Suppressor macrophage treated with lipopolysaccharide for 1 hour (primary cell): ENCODE results near the gene SERPINB10.

Source experiments
- DNase-seq, 3 donors: peaks; one replicate each; pipeline ENCODE4 v3.0.0-alpha.2; 2020 to 2022

SERPINB10 gene, protein sequence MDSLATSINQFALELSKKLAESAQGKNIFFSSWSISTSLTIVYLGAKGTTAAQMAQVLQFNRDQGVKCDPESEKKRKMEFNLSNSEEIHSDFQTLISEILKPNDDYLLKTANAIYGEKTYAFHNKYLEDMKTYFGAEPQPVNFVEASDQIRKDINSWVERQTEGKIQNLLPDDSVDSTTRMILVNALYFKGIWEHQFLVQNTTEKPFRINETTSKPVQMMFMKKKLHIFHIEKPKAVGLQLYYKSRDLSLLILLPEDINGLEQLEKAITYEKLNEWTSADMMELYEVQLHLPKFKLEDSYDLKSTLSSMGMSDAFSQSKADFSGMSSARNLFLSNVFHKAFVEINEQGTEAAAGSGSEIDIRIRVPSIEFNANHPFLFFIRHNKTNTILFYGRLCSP

DNA sequence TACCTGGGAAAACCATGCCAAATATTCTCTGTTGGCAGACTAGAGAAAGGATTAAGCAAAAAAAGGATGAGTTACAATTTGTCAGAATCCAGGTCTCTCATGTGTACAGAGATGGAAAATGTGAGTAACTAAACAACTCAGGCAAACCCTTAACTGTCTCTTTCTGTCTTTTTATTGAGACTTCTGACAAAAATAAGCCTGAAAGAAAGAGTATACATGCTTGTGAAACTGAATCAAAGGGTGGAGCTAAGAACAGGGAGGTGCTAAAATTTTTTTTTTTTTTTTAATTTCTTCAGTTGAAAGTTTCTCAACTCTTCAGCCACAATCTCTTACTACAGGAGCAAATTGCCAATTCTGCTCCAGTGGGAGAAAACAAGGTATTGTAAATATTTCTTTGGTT, at the start of gene SERPINB10:
TSS of gene SERPINB10 (plus strand) at position 295 of the 400 bp plus-strand sequence. CDS start 7,553 bp downstream, outside the sequence.
- DNase-seq = peak in 1 of 3 donors; percentile 41

DNA sequence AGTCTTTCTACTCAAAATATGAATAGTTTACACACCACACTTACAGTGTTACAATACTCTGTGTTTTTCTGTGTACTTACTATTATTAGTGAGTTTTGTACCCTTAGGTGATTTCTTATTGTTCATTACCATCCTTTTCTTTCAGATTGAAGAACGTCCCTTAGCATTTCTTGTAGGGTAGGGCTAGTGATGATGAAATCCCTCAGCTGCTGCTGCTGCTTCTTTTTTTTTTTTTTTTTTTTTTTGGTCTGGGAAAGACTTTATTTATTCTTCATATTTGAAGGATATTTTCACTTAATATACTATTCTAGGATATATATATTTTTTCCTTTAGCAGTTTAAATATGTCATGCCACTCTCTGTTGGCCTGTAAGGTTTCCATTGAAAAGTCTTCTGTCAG, 49.3 kb upstream of the SERPINB10 start:
- DNase-seq = no peak

DNA sequence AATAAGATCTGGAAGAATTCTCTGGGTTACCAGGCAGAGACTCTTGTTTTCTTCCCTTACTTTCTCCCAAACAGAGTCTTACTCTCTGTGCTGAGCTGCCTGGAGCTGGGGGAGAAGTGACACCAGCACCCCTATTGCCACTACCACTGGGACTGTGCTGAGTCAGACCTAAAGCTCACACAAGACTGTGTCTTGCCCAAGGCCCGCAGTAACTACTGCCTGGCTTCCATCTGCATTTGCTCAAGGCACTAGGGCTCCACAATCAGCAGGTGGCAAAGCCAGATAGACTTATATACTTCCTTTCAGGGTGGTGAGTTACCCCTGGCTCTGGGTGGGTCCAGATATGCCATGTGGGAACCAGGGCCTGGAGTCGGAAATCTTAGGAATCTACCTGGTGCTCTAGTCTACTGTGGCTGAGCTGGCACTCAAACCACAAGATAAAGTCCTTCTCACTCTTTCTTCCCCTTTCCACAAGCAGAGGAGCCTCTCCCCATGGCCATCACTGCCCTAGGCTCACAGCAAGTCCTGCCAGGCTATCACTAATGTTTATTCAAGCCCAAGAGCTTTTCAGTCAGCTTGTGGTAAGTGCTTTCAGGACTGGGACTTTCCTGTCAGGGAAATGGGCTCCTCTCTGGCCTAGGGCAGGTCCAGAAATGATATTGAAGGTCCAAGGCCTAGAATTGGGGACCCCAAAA, 47.8 kb upstream of the SERPINB10 start:
- peak; percentile 37 to 40 (median 39) for DNase-seq

DNA sequence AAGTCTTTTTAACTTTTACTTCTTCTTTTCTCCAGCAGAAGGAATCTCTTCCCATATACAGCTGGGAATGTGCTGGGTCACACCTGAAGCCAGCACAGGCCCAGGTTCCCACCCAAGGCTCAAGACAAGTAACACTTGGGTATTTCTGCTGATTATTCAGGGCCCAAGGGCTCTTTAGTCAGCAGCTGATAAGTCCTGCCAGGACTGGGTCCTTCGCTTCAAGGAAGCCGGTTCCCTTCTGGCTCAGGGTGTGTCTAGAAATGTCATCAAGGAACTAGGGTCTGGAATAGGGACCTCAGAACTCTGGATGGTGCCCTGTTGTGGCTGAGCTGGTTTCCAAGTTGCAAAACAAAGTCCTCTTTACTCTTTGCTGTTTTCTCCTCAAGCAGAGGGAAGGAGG, 47.2 kb upstream of the SERPINB10 start:
- DNase-seq = no peak

DNA sequence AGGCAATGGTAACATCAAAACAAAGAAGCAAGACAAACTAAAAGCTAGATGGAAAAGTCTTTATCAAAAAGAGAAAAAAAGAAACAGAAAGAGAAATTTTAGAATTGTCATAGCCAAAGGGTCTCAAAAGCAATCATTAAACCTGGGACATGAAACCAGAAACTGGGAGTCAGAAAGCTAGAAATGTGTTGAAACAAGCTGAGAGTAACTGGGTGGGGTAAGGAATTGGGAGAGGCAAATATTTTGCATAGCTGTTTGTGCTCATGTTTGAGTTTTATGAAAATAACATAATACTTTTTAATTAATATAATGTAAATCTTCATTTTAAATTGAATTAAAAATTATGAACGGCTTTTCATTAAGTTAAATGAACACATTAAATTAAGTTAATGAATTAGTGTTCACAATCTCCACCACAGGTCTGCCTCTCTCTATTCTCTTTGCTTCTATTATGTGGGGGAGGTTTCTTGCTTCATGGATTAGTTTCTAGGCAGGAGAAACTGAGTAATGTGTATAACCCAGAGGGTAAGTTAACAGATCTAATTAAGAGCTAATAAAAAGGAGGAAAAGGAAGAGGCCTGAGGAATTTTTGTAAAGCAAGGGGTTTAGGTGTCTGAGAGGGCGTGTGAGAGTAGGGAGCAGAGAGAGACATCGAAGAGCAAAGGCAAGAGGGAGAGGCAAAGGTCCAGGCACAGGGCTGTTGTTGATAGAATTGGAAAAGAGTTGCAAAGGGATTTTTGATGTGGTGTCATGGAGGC, 40.2 kb upstream of the SERPINB10 start:
- DNase-seq = no peak

DNA sequence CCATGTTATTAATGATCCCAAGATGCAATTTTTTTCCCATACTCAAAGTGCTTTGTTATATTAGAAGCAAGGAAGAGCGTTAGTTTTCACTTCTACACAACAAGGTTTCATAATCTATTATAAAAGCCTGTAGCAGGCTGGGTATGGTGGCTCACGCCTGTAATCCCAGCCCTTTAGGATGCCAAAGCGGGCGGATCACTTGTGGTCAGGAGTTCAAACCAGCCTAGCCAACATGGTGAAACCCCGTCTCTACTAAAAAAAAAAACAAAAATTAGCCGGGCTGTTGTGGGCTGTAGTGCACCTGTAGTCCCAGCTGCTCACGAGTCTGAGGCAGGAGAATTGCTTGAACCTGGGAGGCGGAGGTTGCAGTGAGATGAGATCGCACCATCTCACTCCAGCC, 39.2 kb upstream of the SERPINB10 start:
- no peak for DNase-seq

DNA sequence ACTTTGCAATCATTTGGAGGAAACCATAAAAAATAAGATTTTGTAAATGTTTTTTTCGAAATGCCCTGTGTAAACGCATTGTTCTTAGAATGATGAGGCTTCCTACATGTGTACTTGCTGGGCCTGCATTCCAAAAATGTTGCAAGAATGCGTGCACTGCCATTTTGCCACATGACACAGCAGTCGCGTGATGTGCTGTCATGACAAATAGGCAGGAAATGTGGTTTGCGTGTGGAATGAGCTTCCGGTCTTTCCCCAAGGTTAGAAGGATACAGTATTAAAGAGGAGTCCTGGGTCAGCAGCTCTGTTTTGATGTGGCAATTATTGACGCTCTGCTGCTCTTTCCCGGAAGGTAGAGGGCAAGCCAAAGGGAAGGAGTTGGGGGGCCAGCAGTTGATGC, 38.4 kb upstream of the SERPINB10 start:
- DNase-seq = peak; percentile 82 to 94 (median 91)

DNA sequence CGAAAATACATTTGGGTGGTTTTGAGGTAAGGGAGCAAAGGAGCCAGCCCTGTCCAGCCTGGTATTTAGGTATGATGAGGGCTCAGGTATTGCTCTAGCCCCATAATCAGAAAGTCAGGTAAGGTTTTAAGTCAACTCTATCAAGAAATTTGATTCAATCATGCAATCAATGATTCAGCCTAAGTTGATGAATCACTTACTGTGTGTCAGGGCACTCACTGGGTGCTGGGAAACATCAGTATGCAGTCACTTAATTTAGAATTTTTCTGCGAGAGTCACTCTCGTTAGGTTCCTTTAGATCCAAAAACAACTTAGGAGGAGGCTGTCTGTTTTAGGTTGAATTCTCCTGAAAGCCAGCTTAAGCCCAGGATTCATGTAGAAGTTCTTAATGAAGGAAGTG, 37.9 kb upstream of the SERPINB10 start:
- DNase-seq = peak; percentile 57 to 86 (median 86)

DNA sequence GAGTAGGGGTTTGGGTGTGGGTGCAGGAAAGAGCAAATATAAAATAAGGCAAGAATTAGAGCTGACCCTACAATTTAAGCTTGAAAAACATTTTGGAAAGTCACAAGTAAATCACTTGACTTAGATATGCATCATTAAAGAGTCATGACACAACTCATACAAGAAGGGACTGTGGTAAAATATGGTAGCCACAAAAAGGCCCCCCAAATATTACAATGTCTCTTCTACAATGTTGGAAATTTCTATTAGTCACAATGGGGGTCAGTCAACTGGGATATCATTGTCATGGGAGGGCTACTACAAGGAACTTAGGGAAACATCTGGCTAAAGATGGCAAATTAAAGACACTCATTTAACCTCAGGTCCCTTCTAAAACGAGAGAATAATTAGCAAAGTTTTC, 35.9 kb upstream of the SERPINB10 start:
- peak in 2 of 3 donors; percentile 67 to 77 for DNase-seq

DNA sequence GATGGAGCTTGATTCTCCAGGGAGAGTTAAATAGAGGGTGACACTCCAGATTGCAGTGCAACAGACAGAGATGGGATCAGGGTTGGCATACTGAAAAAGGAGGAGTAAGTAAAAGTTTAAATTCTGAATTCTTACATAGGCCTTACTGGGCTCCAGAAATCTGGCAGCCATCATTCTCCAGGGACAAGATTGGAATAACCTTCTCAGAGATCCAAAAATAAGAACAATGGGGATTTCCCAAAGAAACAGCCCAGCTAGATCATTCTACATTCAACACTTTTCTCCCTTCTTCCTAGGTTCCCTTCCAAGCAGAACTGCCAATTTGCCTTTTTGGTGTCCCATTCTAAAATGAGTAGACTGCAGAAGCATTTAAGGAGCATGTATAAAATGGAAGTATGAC, 35.2 kb upstream of the SERPINB10 start:
- no peak for DNase-seq

DNA sequence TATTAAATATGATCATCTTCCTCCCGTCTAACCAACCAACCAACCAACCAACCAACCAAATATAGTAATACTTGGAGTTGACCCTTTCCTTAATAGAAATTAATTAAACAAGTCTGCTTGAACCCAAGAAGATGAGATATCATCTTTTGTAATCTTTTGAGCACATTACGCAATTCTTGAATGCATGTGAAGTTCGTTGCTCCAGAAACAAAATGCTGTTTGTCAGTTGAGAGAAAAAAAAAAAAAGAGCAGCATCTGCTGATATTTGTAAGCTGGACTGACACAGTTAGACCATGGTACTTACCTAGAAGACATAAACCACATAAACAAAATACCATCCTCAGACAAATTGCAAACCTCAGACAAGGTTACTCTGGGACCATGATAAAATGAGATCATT, 29.4 kb upstream of the SERPINB10 start:
- DNase-seq = peak in 1 of 3 donors; percentile 43

DNA sequence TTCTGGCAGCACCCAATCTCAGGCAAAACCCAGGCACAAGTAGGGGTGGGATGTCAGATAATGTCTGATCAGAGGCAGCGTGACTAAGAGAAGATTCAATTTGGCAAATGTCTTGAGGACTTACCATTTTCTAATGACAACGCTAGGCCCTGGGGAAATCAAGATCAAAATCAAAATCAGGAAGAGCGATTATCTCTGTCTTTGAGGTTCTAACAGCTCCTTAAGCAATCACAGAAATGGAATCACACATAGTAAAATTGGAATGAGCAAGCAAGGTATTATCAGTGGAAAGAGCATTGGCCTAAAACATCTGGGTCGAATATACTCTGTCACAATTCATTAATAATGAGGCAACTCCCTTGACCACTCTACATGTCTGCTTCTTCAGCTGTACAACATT, 28.8 kb upstream of the SERPINB10 start:
- peak in 1 of 3 donors; percentile 19 for DNase-seq

DNA sequence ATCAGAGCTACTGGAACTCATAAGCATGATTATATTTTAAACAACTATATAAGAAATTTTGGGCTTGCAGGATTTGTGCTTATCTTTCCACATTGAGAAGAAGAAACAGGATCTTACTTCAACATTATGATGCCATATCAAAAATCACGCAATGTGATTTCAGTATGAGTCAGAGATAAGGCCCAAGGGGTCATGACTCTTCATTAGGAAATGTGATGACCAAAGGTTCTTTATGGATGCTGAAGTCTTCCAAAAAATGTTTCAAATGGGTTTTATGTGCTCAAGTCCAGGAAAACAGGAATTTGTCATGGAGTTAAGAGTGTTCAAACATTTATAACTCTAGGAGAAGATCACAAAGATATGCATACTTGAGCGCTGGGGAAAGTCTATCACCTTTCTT, 28.0 kb upstream of the SERPINB10 start:
- peak; percentile 51 to 80 (median 80) for DNase-seq

DNA sequence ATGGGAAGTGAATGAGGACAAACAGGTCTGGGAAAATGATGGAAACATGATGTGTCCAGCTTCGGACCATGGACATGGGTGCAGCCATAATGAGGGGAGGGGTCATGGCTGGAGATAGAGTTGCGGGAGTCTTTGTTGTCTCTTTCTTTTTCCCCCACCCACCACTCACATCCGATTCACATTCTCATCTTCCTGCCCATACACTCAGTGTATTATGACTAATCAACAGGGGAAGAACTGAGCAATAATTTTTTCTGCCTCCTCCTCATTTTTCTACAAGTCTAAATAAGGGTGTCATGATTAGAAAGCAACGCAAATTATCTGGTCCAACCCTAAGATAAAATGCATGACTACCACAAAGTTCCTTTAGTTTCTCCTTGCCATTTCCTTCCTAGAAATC, 25.9 kb upstream of the SERPINB10 start:
- peak; percentile 70 to 86 (median 75) for DNase-seq

DNA sequence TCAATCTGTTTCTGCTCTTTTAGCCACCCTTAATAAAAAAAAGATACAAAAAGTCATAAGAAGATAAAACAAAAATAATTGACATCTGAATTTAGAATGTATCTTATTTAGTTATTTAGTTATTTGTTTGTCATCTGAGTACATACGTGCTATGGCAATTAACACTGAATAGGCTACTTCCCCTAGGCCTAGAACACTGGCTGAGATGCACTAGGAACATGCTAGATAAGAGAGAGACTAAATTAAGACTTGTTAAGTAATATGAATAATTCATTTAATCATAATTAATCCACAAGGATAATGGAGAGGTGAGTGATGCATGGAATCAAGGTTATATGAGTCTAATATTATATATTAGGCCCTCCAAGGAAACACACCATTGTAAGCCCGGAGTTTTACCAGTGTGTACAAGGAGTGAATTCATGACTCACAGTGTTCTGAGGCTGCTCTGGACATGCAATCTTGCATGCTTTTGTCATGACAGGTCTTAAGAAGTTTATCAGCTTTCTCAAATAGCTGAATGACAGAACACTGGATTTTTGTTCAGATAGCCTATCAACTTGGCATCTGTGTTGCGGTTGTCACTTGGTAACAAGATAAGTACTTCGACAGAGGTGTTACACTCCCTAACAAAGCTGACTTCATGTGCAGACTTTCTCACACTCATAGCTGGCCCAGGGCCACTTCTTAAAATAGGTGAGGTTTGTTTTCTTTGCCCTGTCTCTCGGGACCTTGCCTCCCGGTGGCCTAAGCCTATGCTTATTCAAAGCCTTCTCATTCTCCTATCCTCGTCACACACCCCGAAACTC, 25.2 kb upstream of the SERPINB10 start:
- DNase-seq = peak; percentile 58 to 79 (median 76)

DNA sequence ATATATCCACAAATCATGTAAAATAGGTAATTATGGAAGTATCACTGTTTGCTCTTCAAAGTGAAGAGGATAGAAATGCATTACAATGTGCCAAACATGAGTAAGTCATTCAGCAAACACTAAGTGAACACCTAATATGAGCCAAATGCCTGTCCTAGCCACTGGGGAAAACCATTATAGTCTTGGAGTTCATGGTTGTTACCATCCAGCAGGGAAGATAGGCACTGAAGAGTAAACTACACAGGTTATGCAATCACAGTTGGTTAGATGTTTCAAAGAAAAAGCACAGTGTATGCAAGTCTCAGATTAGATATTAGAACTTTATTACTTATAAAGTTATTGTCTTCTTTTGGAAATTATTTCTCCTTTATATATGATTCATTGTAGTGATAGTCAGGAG, 24.1 kb upstream of the SERPINB10 start:
- no peak for DNase-seq

DNA sequence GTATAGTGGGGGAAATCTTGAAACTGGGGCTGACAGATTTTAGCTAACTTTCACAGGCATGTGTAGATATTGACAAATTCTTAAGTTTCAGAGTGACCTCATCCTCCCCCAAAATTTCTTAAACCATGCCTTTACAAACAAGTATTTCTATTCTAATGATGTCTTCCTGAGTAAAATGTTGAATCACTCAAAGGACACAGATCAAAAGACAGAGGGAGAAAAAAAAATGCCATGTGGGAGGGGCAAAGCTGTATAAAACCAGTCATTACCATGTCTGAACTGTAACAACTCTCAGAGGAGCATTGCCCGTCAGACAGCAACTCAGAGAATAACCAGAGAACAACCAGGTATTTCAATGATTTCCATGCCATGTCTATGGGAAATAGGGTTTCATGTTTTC, 20.3 kb upstream of the SERPINB10 start, which contains the start of gene SERPINB2:
TSS of gene SERPINB2 (plus strand) at position 282 of the 400 bp plus-strand sequence. CDS start 3,740 bp downstream, outside the sequence.
- peak; percentile 76 to 90 (median 89) for DNase-seq

DNA sequence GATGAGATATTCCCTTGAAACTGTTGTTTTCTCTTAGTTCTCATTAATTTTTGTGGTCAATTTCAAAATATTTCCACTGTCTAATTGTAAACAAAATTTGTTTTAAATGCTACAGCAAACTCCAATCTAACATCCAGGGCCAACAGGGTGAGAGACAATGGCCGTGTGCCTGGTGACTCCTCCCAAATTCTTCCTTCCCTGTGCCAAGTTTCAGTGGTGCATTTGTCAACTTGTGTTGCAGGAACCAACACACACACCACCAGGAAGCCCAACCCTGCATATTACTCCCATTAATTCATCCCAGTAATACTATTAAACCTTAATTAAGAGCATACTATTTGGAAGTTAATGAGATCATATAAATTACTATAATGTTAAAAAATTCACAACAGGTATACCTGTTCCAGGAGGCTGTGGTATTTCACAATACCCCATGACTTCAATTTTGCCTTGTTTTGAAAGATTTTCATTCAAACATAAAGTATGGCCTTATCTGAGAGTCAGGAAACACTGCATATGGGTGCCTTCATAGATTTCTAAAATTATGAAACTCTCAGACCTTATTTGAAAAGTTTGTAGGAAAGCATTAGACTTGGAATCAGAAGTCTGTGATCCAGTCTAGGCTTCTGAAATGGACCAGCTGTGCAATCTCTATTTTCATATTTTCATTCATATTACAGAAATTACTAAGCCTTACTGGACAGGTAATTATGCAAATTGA, 19.1 kb upstream of the SERPINB10 start:
- DNase-seq = peak in 1 of 3 donors; percentile 37

DNA sequence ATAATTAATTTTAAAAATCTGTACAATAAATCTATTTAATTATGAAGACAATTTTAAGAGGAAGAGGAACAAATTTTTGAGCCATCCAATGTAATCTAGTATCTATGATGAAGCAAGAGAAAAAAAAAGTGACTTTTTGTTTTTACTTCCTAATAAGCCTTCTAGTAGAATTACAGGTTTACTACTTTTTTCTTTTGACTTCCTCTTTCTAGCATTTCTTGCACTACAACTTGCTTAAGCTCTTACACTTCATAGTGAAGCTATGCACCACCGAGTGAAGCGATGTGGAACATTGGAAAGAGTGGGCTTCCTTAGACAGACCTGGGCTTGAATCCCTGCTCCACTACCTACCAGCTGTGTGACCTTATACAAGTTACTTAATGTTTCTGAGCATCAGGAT, 18.1 kb upstream of the SERPINB10 start:
- DNase-seq = peak in 2 of 3 donors; percentile 74 to 81

DNA sequence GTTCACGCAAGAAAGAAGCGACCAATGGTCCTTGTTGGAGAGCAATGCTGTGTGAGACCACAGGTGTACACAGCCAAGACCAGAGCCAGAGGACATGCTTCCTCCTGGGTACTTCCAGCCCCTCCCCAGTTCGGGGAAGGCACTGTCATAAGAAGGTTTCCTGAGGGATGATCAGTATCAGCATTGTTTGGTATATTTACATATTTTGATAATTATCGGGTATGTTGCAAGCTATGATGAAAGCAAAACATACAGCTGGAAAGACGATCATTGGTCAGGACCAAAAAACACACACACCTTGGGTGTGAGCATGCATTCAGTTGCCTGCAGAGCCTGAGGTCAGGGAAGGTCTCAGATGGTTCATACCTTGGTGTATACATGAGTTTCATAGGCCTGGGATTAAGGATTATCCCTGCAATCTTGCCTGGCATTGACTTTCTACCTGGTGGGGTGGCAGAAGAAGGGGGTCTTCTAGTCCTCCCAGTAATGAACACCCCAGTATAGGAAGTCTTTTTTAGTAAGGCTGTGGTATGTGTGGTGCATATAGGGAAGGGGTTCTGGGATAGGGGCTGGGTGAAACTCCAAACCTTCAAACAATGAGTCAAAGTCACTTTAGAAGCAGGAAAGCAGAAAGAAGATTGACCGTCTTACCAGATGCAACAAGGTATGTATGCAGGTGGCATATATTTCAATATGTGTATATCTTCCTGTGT, 17.4 kb upstream of the SERPINB10 start:
- peak in 1 of 3 donors; percentile 32 for DNase-seq

DNA sequence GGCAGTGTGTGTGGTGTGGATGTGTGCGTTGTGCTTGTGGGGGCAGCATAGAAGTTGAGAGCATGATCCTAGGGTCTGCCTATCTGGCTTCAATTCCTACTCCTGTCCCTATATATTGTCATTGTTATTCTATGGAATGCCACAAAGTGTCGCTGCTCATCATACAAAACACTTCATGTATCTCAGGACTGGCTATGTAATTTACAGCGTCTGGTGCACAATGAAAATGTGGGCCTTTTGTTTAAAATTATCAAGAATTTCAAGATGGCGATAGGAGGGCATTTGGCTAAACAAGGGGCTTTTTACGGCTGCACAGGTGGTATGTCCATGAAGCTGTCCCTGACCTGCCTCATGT, 16.8 kb upstream of the SERPINB10 start:
- peak in 2 of 3 donors; percentile 47 to 55 for DNase-seq
